Vagina (tissue), 2 donors: ENCODE results near the gene ACADSB.

Source experiments
- CTCF ChIP-seq, 3 experiments: fragments of 450-650 bp in 2 of 3; fragments of 200-600 bp in 1 of 3; sonication (generic) in 1 of 3; IDR thresholded peaks; one replicate each; pipeline ENCODE4 v1.5.1; 2017 to 2019; ENCODE audit warnings: antibody characterized with exemption in 3 of 3, mild to moderate bottlenecking in 2 of 3, moderate library complexity in 2 of 3
- POLR2A ChIP-seq, 2 donors: fragments of 450-650 bp; IDR thresholded peaks; one replicate each; pipeline ENCODE4 v1.6.1; 2017; ENCODE audit warnings: antibody characterized with exemption in 2 of 2, mild to moderate bottlenecking in 2 of 2, moderate library complexity in 2 of 2
- POLR2AphosphoS5 ChIP-seq, 2 donors: sonication (generic); formaldehyde crosslinking; IDR thresholded peaks; one replicate each; pipeline ENCODE4 v1.9.0; 2017; ENCODE audit warnings: antibody characterized with exemption in 2 of 2, mild to moderate bottlenecking in 2 of 2, low read depth in 1 of 2; ENCODE audit not compliant: insufficient read depth in 1 of 2

- no peak for TF ChIP-seq POLR2A (IDR thresholded peaks at IDR 0.05)
- no peak for TF ChIP-seq CTCF (IDR thresholded peaks at IDR 0.05)
- TF ChIP-seq POLR2AphosphoS5 (IDR thresholded peaks at IDR 0.05; ENCODE audit: insufficient read depth in 1 of 2, low read depth in 1 of 2) = no peak
Observed at GRCh38 chr10:122992031-122992585, 16.7 kb upstream of the ACADSB start.
